GM23338 (cell line): ENCODE results near the gene CMTM5. TPM values are rescaled to one million over a fixed set of nuclear protein-coding genes. Genes with fewer than 3 reads are reported as not detected.

Experiments used
- ATAC-seq: fragments of 200-7000 bp; cut with Tn5 transposase; 3 replicates; pipeline ENCODE4 v1.9.1; 2020
- DNase-seq: peaks from one replicate; pipeline ENCODE4 v3.0.0-alpha.2; 2015; ENCODE audit warnings: low spot score
- H2AFZ ChIP-seq: fragments of 200-600 bp; sonication (generic); 2 replicates; pipeline ENCODE4 v1.8.0; 2016; ENCODE audit warnings: antibody characterized with exemption, mild to moderate bottlenecking, moderate library complexity
- H3F3A ChIP-seq: fragments of 200-600 bp; sonication (generic); replicated peaks from 2 replicates; pipeline ENCODE4 v1.8.0; 2017; ENCODE audit warnings: antibody characterized with exemption, mixed run types, low read depth
- H3K27ac ChIP-seq: fragments of 200-600 bp; sonication (generic); 2 replicates; pipeline ENCODE4 v1.6.1; 2016; ENCODE audit warnings: low read depth
- H3K27me3 ChIP-seq: fragments of 200-600 bp; sonication (generic); 2 replicates; pipeline ENCODE4 v1.8.0; 2016; ENCODE audit warnings: mild to moderate bottlenecking, mixed run types, moderate library complexity; ENCODE audit not compliant: insufficient read depth
- H3K36me3 ChIP-seq: fragments of 200-600 bp; sonication (generic); 2 replicates; pipeline ENCODE4 v1.8.0; 2016; ENCODE audit warnings: mild to moderate bottlenecking; ENCODE audit not compliant: insufficient read depth
- H3K4me1 ChIP-seq: fragments of 200-600 bp; sonication (generic); 2 replicates; pipeline ENCODE4 v1.8.0; 2016; ENCODE audit warnings: mild to moderate bottlenecking, moderate library complexity; ENCODE audit not compliant: insufficient read depth
- H3K4me2 ChIP-seq: fragments of 200-600 bp; sonication (generic); 2 replicates; pipeline ENCODE4 v1.7.1; 2017; ENCODE audit warnings: mixed run types
- H3K4me3 ChIP-seq: fragments of 200-600 bp; sonication (generic); 2 replicates; pipeline ENCODE4 v1.6.1; 2016; ENCODE audit warnings: mixed run types
- H3K79me2 ChIP-seq: fragments of 200-600 bp; sonication (generic); replicated peaks from 2 replicates; pipeline ENCODE4 v1.8.0; 2017; ENCODE audit warnings: mild to moderate bottlenecking; ENCODE audit not compliant: insufficient read depth
- H3K9me2 ChIP-seq: fragments of 200-600 bp; sonication (generic); 2 replicates; pipeline ENCODE4 v1.8.0; 2017; ENCODE audit not compliant: insufficient read depth
- H4K20me1 ChIP-seq: fragments of 200-600 bp; sonication (generic); replicated peaks from 2 replicates; pipeline ENCODE4 v1.8.0; 2017; ENCODE audit warnings: mild to moderate bottlenecking; ENCODE audit not compliant: insufficient read depth
- H3K27ac Mint-ChIP-seq: 2 replicates; pipeline ENCODE4 v1.8.0; 2020; ENCODE audit warnings: inconsistent platforms, mild to moderate bottlenecking, moderate library complexity, mixed read lengths
- H3K27me3 Mint-ChIP-seq: 3 replicates; pipeline ENCODE4 v1.8.0; 2022; ENCODE audit warnings: low read depth, mild to moderate bottlenecking, moderate library complexity, mixed read lengths, inconsistent platforms; ENCODE audit not compliant: insufficient read depth, poor library complexity
- H3K36me3 Mint-ChIP-seq: 3 replicates; pipeline ENCODE4 v1.8.0; 2021; ENCODE audit warnings: low read depth, mild to moderate bottlenecking, inconsistent platforms, moderate library complexity, mixed read lengths
- H3K4me1 Mint-ChIP-seq: 3 replicates; pipeline ENCODE4 v1.8.0; 2020; ENCODE audit warnings: mild to moderate bottlenecking, inconsistent platforms, mixed read lengths
- H3K4me3 Mint-ChIP-seq: 3 replicates; pipeline ENCODE4 v1.8.0; 2021; ENCODE audit warnings: moderate library complexity, mild to moderate bottlenecking, inconsistent platforms, mixed read lengths
- H3K9me3 Mint-ChIP-seq: 3 replicates; pipeline ENCODE4 v1.8.0; 2020; ENCODE audit warnings: moderate library complexity, mild to moderate bottlenecking, inconsistent platforms, mixed read lengths
- CREB1 ChIP-seq: fragments of 250-450 bp; sonication (Bioruptor Pico); IDR thresholded peaks from 2 replicates; pipeline ENCODE4 v1.5.0; 2020; ENCODE audit warnings: low read depth, mild to moderate bottlenecking, moderate library complexity
- EZH2 ChIP-seq: fragments of 200-600 bp; sonication (generic); IDR thresholded peaks from one replicate; pipeline ENCODE4 v1.8.0; 2017; ENCODE audit warnings: antibody characterized with exemption, mild to moderate bottlenecking, low read depth; ENCODE audit not compliant: unreplicated experiment
- EZH2phosphoT487 ChIP-seq: fragments of 200-600 bp; sonication (generic); IDR thresholded peaks from one replicate; pipeline ENCODE4 v1.8.1; 2018; ENCODE audit warnings: antibody characterized with exemption; ENCODE audit not compliant: unreplicated experiment
- JUNB ChIP-seq: IDR thresholded peaks from one replicate; pipeline ENCODE4 v1.6.1; 2016; ENCODE audit warnings: antibody characterized with exemption; ENCODE audit not compliant: unreplicated experiment
- NANOG ChIP-seq: IDR thresholded peaks from 2 replicates; pipeline ENCODE4 v1.6.1; 2016; ENCODE audit warnings: antibody characterized with exemption, borderline replicate concordance
- POLR2AphosphoS5 ChIP-seq: IDR thresholded peaks from 2 replicates; pipeline ENCODE4 v1.6.1; 2016; ENCODE audit warnings: antibody characterized with exemption, low read depth
- STAT1 ChIP-seq: IDR thresholded peaks from one replicate; pipeline ENCODE4 v1.6.1; 2016; ENCODE audit warnings: antibody characterized with exemption; ENCODE audit not compliant: unreplicated experiment
- ZNF114 ChIP-seq: fragments of 250-450 bp; sonication (Bioruptor Pico); IDR thresholded peaks from 2 replicates; pipeline ENCODE4 v1.5.0; 2020; ENCODE audit warnings: mild to moderate bottlenecking, moderate library complexity
- ZNF331 ChIP-seq: fragments of 250-450 bp; sonication (Bioruptor Pico); IDR thresholded peaks from 2 replicates; pipeline ENCODE4 v1.5.0; 2020; ENCODE audit warnings: low read depth, mild to moderate bottlenecking, moderate library complexity
- polyA plus RNA-seq: library from polyadenylated mRNA; unstranded; fragments of >200 nt; fragmentation: Nextera tagmentation; extraction: Ambion mirVana; gene quantifications from 2 replicates; pipeline ENCODE4 v1.2.1, GENCODE V29; 2016
- total RNA-seq: library from RNA; depleted of rRNA; stranded (reverse); fragments of >200 nt; shearing (Covaris generic); gene quantifications from 2 replicates; pipeline ENCODE4 v1.2.3, GENCODE V29; 2014
- TF ChIP-seq, protein P1 (sequence below): IDR thresholded peaks from one replicate; pipeline ENCODE4 v1.6.1; 2018; ENCODE audit warnings: antibody characterized with exemption; ENCODE audit not compliant: unreplicated experiment
- TF ChIP-seq, protein P2 (sequence below), 2 experiments: fragments of 200-600 bp in 1 of 2; sonication (generic) in 1 of 2; conservative IDR thresholded peaks; 2 replicates each; pipeline versions ENCODE4 v1.5.1 to v1.6.1; 2016 to 2017; ENCODE audit warnings: antibody characterized with exemption in 2 of 2, low read depth in 2 of 2, mild to moderate bottlenecking in 2 of 2, moderate library complexity in 1 of 2
- TF ChIP-seq, protein P3 (sequence below): fragments of 250-450 bp; sonication (Bioruptor Pico); IDR thresholded peaks from 2 replicates; pipeline ENCODE4 v1.5.0; 2020; ENCODE audit warnings: mild to moderate bottlenecking, moderate library complexity
- TF ChIP-seq, protein P4 (sequence below): IDR thresholded peaks from 2 replicates; pipeline ENCODE4 v1.6.1; 2016; ENCODE audit warnings: antibody characterized with exemption

Gene CMTM5
- total and polyA plus RNA-seq, 2 experiments from 2014 or later = 0.24 TPM; not detected in 1

DNA sequence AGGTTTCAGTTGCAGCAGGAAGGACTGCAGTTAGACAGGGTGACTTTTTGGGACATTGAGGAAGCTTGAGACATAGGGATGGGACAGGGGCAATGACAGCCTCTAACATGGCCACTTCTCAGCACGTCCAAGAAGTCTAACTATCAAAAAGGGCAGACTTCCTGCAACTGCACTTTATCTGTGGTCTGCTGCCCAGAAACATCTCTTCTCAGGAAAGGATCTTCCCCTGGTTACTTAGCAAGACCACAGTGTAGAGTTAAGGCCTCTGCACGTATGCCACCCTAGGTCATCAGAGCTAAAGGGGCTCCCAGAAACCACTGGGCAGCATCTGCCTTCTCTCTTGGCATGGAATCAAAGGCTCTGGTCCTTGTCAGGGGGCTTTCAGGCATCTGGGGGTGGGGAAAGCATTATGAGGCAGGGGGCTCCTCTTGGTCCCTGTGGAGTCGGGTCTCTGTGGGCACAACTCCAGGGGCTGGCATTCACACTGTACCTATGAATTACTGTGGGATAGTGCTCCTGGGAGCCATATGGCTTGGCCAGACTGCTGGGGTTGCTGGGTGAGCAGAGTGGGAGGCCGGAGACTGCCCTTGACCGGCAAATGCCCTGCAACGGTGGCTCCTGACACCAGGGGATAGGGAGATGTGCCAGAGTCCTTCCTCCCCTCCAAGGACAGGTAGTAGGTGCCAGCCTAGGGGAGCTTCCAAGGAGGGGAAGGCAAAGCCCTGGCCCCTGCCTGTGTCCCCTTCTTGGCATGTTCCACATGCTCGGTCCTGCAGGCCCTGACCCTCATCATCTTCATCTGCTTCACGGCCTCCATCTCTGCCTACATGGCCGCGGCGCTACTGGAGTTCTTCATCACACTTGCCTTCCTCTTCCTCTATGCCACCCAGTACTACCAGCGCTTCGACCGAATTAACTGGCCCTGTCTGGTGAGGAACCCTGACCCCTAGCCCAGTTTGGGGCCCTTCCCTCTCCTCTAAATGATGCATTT lies 1.0 kb downstream of the CMTM5 start:
- Histone ChIP-seq H4K20me1 (no peaks in the 10 kb centered on the region; the same call in 1 of the 2 replicates), H3K36me3 (no peaks in the 10 kb centered on the region), H3K27me3 (peaks cover 31% of the 10 kb centered on the region; the same call in 1 of the 2 replicates), H3K9me2 (no peaks in the 10 kb centered on the region), H3K4me1 (peaks cover 9% of the 10 kb centered on the region; the same call in 1 of the 2 replicates), H3K4me2 (no peak overlapping the region), H2AFZ (no peak overlapping the region), H3K79me2 (no peaks in the 10 kb centered on the region), H3K27ac (no peak overlapping the region), H3K4me3 (no peak overlapping the region), H3F3A (no peaks in the 10 kb centered on the region)
- no peak for ATAC-seq
- no peaks in the 10 kb centered on the region; the same call in 2 of the 3 replicates for H3K9me3 Mint-ChIP-seq
- peaks cover 19% of the 10 kb centered on the region for H3K4me1 Mint-ChIP-seq
- TF ChIP-seq, protein P1, sequence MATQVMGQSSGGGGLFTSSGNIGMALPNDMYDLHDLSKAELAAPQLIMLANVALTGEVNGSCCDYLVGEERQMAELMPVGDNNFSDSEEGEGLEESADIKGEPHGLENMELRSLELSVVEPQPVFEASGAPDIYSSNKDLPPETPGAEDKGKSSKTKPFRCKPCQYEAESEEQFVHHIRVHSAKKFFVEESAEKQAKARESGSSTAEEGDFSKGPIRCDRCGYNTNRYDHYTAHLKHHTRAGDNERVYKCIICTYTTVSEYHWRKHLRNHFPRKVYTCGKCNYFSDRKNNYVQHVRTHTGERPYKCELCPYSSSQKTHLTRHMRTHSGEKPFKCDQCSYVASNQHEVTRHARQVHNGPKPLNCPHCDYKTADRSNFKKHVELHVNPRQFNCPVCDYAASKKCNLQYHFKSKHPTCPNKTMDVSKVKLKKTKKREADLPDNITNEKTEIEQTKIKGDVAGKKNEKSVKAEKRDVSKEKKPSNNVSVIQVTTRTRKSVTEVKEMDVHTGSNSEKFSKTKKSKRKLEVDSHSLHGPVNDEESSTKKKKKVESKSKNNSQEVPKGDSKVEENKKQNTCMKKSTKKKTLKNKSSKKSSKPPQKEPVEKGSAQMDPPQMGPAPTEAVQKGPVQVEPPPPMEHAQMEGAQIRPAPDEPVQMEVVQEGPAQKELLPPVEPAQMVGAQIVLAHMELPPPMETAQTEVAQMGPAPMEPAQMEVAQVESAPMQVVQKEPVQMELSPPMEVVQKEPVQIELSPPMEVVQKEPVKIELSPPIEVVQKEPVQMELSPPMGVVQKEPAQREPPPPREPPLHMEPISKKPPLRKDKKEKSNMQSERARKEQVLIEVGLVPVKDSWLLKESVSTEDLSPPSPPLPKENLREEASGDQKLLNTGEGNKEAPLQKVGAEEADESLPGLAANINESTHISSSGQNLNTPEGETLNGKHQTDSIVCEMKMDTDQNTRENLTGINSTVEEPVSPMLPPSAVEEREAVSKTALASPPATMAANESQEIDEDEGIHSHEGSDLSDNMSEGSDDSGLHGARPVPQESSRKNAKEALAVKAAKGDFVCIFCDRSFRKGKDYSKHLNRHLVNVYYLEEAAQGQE = no peak
- TF ChIP-seq, protein P2, sequence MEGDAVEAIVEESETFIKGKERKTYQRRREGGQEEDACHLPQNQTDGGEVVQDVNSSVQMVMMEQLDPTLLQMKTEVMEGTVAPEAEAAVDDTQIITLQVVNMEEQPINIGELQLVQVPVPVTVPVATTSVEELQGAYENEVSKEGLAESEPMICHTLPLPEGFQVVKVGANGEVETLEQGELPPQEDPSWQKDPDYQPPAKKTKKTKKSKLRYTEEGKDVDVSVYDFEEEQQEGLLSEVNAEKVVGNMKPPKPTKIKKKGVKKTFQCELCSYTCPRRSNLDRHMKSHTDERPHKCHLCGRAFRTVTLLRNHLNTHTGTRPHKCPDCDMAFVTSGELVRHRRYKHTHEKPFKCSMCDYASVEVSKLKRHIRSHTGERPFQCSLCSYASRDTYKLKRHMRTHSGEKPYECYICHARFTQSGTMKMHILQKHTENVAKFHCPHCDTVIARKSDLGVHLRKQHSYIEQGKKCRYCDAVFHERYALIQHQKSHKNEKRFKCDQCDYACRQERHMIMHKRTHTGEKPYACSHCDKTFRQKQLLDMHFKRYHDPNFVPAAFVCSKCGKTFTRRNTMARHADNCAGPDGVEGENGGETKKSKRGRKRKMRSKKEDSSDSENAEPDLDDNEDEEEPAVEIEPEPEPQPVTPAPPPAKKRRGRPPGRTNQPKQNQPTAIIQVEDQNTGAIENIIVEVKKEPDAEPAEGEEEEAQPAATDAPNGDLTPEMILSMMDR (conservative IDR thresholded peaks at IDR 0.05; ENCODE audit: low read depth in 2 of 2) = no peak
- TF ChIP-seq CREB1 (CRISPR knock-in tag) (no peak), EZH2 (no peak), ZNF114 (CRISPR knock-in tag) (no peak), EZH2phosphoT487 (no peak), ZNF331 (CRISPR knock-in tag) (no peak), JUNB (no peak), STAT1 (no peak), POLR2AphosphoS5 (no peak), NANOG (no peak)
- TF ChIP-seq, protein P3, sequence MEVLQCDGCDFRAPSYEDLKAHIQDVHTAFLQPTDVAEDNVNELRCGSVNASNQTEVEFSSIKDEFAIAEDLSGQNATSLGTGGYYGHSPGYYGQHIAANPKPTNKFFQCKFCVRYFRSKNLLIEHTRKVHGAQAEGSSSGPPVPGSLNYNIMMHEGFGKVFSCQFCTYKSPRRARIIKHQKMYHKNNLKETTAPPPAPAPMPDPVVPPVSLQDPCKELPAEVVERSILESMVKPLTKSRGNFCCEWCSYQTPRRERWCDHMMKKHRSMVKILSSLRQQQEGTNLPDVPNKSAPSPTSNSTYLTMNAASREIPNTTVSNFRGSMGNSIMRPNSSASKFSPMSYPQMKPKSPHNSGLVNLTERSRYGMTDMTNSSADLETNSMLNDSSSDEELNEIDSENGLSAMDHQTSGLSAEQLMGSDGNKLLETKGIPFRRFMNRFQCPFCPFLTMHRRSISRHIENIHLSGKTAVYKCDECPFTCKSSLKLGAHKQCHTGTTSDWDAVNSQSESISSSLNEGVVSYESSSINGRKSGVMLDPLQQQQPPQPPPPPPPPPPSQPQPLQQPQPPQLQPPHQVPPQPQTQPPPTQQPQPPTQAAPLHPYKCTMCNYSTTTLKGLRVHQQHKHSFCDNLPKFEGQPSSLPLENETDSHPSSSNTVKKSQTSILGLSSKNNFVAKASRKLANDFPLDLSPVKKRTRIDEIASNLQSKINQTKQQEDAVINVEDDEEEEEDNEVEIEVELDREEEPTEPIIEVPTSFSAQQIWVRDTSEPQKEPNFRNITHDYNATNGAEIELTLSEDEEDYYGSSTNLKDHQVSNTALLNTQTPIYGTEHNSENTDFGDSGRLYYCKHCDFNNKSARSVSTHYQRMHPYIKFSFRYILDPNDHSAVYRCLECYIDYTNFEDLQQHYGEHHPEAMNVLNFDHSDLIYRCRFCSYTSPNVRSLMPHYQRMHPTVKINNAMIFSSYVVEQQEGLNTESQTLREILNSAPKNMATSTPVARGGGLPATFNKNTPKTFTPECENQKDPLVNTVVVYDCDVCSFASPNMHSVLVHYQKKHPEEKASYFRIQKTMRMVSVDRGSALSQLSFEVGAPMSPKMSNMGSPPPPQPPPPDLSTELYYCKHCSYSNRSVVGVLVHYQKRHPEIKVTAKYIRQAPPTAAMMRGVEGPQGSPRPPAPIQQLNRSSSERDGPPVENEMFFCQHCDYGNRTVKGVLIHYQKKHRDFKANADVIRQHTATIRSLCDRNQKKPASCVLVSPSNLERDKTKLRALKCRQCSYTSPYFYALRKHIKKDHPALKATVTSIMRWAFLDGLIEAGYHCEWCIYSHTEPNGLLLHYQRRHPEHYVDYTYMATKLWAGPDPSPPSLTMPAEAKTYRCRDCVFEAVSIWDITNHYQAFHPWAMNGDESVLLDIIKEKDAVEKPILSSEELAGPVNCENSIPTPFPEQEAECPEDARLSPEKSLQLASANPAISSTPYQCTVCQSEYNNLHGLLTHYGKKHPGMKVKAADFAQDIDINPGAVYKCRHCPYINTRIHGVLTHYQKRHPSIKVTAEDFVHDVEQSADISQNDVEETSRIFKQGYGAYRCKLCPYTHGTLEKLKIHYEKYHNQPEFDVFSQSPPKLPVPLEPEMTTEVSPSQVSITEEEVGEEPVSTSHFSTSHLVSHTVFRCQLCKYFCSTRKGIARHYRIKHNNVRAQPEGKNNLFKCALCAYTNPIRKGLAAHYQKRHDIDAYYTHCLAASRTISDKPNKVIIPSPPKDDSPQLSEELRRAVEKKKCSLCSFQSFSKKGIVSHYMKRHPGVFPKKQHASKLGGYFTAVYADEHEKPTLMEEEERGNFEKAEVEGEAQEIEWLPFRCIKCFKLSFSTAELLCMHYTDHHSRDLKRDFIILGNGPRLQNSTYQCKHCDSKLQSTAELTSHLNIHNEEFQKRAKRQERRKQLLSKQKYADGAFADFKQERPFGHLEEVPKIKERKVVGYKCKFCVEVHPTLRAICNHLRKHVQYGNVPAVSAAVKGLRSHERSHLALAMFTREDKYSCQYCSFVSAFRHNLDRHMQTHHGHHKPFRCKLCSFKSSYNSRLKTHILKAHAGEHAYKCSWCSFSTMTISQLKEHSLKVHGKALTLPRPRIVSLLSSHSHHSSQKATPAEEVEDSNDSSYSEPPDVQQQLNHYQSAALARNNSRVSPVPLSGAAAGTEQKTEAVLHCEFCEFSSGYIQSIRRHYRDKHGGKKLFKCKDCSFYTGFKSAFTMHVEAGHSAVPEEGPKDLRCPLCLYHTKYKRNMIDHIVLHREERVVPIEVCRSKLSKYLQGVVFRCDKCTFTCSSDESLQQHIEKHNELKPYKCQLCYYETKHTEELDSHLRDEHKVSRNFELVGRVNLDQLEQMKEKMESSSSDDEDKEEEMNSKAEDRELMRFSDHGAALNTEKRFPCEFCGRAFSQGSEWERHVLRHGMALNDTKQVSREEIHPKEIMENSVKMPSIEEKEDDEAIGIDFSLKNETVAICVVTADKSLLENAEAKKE (CRISPR knock-in tag) = no peak
- TF ChIP-seq, protein P4, sequence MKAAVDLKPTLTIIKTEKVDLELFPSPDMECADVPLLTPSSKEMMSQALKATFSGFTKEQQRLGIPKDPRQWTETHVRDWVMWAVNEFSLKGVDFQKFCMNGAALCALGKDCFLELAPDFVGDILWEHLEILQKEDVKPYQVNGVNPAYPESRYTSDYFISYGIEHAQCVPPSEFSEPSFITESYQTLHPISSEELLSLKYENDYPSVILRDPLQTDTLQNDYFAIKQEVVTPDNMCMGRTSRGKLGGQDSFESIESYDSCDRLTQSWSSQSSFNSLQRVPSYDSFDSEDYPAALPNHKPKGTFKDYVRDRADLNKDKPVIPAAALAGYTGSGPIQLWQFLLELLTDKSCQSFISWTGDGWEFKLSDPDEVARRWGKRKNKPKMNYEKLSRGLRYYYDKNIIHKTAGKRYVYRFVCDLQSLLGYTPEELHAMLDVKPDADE = no peak
- DNase-seq = no peak
- H3K27ac Mint-ChIP-seq = no peak overlapping the region
- H3K27me3 Mint-ChIP-seq = peaks cover 25% of the 10 kb centered on the region
- no peaks in the 10 kb centered on the region for H3K36me3 Mint-ChIP-seq
- H3K4me3 Mint-ChIP-seq = no peak overlapping the region; the same call in 2 of the 3 replicates
